ENCODE results near the gene RPGRIP1L.

DNA sequence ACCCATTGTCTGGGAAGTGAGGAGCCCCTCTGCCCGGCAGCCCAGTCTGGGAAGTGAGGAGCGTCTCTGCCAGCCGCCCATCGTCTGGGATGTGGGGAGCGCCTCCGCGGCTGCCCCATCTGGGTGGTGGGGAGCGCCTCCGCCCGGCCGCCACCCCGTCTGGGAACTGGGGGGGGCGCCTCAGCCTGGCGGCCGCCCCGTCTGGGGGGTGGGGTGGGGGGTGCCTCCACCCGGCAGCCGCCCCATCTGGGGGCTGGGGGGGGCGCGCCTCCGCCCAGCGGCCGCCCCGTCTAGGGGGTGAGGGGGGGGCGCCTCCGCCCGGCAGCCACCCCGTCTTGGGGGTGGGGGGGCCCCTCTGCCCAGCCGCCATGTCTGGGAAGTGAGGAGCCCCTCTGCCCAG, 78.4 kb downstream of the RPGRIP1L start:
- TF ChIP-seq, protein P1, sequence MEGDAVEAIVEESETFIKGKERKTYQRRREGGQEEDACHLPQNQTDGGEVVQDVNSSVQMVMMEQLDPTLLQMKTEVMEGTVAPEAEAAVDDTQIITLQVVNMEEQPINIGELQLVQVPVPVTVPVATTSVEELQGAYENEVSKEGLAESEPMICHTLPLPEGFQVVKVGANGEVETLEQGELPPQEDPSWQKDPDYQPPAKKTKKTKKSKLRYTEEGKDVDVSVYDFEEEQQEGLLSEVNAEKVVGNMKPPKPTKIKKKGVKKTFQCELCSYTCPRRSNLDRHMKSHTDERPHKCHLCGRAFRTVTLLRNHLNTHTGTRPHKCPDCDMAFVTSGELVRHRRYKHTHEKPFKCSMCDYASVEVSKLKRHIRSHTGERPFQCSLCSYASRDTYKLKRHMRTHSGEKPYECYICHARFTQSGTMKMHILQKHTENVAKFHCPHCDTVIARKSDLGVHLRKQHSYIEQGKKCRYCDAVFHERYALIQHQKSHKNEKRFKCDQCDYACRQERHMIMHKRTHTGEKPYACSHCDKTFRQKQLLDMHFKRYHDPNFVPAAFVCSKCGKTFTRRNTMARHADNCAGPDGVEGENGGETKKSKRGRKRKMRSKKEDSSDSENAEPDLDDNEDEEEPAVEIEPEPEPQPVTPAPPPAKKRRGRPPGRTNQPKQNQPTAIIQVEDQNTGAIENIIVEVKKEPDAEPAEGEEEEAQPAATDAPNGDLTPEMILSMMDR (IDR thresholded peaks at IDR 0.05) = no peak
- TF ChIP-seq POLR2A (IDR thresholded peaks at IDR 0.05) = no peak

All from prostate gland (tissue), 2 donors.